GM21529 (cell line): Measurements from ENCODE around the gene PIP5K1C.

Source experiments
- ATAC-seq: cut with Tn5 transposase; IDR thresholded peaks from one replicate; pipeline ENCODE4 v1.9.1; 2021; ENCODE audit not compliant: unreplicated experiment

Gene PIP5K1C

DNA sequence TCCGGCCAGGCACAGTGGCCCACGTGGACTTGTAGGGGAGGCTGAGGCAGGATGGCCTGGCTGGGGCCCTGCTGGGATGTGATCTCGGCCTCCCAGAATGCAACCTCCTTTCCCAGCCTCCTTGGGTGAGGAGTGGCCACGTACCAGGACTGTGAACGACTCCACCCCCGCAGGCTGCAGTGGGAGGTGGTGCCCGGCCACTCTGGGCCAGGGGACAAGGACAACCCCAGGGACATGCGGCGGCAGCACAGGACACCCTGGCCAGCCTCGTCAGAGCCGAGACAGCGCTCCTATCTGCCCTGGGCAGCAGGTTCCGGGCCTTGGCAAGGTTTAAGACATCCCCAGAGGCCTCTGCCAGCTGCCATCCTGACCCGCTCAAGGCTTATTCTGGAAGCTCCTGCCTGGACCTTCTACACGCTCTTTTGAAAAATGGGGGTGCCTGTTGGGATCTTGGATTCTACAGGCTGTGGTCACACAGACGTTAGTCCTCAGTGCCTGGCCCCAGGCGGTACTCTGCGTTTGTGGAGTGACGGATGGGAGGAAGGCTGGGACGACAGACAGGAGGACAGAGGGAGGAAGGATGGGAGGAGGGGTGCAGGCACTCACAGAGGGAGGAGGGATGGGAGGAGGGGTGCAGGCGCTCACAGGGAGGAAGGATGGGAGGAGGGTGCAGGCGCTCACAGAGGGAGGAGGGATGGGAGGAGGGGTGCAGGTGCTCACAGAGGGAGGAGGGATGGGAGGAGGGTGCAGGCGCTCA lies 53.8 kb downstream of the PIP5K1C start:
- ATAC-seq = no peak

DNA sequence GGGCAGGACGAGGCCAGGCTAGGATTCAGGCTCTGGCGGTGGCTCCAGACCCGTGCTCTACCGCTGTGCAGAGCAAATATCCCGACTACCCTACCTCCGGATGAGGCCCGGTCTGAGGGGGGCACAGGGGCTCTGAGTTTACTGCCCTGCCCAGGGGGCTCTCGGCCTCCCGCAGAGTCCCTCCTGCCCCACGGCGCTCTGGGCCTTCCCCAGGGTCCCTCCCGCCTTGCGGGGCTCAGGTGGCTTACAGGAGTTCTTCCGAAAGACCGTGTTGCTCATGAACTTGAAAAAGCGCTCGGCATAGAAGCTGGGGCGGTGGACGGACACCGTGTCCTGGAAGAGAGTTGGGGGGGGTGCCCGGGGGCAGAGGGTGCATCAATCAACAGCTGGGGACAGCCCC lies 54.5 kb downstream of the PIP5K1C start:
- ATAC-seq = no peak

DNA sequence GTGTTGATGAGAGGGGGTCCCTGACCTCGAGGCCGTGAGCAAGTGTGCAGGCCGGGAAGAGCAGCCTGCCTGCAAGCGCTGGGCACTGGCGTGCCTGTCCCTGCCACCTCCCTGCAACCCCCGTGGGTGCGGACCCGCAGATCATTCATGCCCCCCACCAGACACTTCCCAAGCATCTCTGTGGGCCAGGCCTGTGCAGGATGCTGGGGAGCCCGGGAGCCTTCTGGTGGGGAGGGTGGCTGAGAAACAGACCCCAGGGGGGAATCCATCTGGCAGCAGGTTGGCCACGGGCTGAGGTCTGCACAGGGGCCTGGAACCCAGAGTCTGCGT lies 55.2 kb downstream of the PIP5K1C start:
- no peak for ATAC-seq

DNA sequence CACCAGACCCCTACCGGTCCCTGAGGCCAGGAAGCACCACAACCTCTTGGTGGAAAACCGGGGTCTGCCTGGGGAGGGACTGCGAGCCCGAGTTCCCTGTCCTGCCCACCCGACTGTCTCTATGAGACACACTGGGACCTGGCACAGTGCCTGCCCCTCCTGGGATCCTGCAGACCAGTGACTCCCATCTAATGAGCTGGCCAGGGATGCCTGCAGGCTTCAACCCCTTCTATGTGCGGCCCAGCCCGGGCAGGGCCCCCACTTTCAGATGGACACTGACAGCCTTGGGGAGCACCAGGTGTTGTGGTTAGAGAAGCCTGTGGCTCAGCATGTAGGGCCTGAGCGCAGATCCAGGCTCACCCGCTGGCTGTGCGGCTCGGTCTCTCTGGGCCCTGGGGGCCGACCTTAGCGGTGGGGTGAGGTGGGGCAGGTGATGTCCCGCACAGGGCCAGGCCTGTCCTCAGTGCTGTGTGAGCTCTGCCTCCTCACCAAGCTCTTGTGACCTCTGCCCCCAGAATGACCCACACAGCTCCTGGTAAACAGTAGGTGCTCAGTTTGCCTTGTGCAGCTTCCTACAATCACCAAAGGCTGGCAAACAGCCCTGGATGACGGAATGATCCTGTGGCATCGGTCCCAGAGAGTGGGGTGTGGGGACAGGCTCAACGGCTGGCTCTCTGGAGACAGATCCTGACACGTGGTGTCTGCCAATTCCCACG lies 55.8 kb downstream of the PIP5K1C start:
- no peak for ATAC-seq

DNA sequence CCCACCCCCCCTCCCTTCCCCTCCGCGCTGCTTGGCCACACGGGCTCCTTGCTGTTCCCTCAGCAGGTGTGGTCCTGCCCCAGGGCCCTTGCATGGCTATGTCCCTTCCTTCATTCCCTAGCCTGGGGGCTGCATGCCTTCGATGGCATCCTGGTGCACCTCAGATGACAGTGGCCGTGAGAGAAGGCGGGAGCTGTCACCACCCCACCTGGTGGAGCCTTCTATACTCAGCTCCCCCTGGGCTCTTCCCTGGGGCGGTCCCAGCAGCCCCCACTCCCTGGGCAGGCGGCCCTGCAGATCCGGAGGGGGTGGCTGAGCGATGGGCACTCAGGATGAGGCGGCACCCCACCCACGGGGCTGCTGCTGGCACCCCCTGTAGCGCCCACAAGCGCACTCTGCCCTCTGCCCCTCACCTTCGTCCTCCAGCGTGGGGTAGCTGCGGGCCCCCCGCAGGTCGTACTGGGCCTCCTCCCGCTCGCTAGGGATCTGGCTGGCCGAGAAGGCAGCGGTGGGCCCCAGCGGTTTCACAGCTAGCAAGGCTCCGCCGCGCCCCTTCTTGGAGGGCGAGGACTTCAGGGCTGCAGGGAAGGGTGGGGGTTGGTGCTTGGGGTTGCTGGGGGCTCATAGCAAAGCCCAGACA lies 56.5 kb downstream of the PIP5K1C start:
- ATAC-seq = no peak

DNA sequence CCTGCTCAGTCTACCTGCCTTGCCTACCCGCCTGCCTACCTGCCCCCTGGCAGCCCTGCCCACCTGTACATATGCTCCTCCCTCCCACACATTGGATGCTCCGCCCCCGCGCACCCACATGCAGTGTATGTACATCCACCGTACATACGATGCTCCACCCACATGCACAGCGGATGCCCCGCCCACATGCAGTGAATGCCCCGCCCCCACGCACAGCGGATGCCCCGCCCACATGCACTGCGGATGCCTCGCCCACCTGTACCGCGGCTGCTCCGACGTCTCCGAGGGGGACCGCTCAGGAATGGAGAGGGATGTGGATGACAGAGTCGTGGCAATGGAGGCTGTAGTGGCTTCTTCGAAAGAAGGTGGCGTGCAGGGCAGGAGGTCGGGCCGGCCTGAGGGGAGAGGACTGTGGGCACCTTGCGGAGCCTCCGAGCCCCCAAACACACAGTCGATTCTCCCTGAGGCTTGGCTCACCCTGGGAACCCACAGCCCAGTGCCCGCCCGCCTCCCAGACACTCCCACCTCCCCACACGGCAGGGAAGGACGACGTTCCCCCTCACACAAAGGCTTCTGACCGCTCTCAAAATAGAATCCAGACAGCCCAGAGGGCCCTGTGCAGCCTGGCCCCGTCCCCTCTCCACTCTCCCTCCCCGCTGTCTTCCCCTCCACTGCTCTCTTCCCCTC lies 57.1 kb downstream of the PIP5K1C start:
- no peak for ATAC-seq

DNA sequence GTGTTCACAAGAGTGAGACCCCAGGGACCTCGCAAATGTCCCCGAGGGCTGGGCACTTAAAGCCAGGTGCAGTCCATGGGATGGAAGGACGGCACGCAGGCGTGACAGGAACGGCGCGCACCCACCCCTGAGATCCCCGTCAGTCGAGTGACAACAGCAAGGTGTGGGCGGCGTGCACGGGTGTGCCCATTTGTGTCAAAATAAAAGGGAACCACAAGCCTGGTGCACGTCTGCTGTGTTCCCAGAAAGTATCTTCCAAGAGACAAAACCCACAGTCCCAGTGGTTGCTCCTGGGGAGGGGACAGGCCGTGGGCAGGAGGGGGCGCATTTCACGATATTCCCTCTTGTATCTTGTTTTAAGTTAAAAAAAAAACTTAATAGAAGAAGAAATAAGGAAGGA lies 58.0 kb downstream of the PIP5K1C start:
- ATAC-seq = no peak

DNA sequence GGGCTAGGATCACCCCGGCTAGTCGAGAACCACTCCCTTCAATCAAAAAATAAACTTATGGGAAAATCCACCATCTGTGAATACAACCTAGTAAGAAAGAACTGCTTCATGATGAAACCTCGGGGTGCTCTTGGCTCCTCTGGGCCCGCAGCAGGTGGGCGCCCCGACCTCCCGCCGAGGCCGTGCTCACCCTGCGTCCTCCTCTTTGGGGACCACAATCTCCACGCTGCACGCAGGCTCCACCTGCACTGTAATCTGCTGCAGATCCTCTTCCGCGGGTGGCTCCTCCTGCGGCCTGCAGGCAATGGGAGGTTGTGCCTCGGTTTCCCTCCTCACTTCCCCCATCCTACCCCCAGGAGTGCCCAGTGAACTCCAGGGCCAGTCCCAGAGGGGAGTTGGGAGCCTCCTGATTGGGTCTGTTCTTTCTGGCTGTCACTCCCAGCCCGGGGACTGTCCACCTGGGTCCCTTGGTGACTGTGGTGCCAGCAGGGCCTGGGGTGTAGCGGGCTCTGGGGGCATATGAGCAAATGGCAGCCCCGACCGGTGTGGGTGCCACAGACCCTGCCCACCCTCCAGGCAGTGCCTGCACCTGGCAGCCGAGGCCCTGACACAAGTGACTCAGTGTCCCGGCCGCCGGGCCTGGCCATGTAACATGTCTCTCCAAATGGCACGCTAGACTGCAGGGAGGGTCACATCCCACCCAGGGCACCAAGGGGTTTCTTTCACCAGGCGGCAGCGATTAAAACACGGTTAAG lies 58.6 kb downstream of the PIP5K1C start:
- no peak for ATAC-seq

DNA sequence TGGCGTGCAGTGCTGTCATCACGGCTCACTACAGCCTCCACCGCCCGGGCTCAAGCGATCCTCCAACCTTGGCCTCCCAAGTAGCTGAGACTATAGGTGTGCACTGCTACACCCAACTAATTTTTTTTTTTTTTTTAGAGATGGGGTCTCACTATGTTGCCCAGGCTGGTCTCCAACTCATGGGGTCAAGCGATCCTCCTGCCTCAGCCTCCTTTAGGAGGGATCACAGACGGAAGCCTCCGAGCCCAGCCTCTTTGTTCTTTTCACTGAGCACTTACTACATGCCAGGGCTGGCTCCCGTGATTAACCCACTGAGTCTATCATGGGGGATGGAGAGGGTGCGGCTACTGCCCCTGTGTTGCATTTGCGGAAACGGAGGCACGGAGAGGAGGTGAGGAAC lies 60.8 kb downstream of the PIP5K1C start:
- no peak for ATAC-seq

DNA sequence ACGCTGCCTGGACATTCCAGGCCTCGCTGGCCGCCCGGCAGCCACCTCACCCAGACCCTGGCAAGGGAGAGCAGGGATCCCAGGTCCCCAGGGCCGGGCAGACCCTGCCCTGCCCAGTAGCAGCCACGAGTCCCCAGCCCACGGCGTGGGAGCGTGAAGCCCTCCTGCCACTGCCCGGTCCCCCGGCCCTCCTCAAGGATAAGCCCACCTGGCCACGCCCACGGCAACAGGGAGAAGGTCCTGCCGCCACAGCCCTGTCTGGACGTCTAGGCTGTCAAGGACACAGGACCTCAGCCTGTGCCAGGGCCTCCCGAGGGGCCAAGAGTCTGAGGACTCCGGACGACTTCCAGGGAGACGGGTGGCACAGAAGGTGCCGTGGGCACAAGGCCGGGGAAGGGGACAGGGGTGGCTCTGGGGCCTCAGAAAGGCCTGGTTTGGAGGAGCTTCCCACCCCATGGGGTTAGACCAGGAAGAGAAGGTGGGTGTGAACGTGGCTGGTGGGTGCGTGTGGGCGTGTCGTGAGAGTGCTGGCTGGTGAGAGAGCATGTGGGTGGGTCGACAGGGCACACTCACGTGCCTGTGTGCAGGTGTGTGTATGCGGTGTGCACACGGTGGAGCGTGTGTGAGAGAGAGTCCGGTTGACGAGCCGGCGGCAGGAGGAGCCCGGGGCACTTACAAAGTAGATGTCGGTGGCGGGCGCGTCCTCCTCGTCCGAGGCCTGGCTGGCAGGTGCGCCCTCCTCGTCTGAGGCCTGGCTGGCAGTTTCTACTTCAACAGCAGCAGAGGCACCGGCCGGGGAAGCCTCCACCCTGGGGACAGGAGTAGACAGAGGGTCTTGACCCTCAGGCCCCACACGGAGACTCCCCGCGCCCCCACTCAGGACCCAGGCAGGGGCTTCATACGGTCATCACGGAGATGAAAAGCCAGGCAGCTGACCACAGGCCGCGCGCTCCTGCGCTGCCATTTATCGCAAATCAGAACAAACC lies 61.8 kb downstream of the PIP5K1C start:
- no peak for ATAC-seq

DNA sequence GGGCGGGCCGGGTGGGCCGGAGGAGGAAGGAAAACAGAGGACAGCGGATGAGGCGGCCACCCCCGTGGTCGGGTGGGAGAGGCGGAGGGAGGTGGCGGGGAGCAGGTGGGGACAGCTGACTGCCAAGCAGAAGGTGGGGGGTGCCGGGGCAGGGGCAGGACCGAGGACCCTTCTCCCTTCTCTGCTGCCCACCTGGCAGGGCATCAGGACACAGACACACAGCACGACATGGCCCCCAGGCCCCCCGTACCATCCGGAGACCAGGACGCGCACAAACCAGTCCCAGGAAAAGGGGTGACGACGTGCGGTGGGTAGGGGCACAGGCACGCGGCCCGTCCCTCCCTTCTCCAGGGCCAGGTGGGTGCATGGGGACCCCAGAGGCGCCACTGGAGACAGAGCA lies 62.6 kb downstream of the PIP5K1C start:
- ATAC-seq = no peak

DNA sequence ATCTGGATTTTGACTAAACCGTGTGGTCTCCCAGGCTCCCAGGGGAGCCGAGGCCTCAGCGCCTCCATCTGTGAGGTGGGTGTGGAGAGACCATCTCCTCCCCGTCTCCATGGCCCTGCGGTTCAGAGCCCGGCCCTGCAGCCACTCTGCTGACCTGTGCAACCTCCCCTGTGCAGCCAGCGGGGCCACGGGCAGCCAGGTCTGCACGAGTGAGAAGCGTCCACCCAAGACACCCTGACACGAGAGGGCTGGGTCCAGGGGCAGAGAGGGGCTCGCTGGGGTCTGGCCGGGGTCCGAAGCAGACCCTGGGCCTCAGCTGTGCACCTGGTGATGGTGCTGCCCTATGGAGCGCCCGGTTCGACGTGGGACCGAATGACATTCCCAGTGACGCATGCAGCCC lies 63.3 kb downstream of the PIP5K1C start:
- no peak for ATAC-seq

DNA sequence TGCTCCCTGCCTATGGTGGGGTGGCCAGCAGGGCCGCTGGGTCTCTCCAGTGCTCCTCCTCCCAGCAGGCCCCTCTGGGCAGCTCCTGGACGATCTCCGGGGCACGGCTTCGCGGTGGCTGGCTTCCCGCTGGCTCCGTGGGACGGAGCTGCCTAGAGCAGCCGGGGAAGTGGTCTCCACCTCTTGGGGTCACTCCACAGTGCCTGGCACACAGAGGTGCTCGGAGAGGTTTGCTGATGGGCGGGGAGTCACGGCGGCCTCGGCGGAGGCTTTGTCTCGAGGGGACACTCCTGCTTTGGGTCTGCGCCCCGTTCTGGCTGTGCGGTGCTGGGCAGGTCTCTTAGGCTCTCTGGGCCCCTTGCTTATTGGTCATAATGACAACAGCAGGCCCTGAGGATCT lies 63.8 kb downstream of the PIP5K1C start:
- no peak for ATAC-seq

DNA sequence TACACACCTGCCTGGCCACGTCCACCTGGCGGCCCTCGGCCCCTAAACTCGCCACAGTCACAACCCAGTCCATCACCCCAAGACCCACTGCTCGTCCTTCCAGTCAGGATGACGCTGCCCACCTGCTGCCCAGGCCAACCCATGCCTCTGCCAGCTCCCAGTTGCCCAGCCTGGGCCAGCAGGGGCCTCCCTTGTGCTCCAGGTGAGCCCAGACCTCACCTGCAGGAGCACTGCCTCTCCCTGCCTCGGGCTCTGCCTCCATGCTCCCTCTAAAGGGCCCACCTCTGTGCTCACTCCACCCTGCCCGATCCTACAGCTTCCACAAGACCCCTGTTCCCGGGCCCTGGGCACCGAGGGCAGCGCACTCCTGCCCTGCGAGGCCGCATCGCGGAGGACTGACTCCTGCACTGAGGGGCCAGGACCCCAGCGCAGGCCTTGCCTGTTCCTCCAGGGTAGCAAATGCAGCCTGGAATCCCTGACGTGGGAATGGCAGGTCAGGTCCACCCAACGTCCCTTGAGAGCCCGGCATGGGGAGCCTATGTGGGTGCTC lies 65.7 kb downstream of the PIP5K1C start:
- no peak for ATAC-seq

DNA sequence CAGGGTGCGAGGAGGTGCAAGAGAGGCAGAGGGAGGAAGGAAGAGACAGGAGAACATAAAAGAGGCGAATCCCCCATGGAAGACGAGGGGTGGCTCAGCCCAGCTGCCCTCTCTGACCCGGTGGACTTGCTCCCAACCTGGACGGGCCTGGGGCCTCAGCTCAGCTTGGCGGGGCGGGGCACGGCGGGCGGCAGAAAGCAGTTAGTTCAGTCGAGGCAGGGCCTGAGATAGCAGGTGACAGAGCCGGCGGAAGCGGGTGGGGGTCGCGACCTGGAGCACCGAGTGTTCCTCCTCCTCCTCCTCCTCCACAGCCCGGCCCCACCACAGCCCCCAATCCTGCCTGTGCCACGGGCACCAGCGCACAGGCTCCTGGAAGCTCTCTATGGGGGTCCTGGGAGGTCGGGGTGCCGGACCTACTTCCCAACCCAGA lies 66.7 kb downstream of the PIP5K1C start:
- ATAC-seq = no peak

DNA sequence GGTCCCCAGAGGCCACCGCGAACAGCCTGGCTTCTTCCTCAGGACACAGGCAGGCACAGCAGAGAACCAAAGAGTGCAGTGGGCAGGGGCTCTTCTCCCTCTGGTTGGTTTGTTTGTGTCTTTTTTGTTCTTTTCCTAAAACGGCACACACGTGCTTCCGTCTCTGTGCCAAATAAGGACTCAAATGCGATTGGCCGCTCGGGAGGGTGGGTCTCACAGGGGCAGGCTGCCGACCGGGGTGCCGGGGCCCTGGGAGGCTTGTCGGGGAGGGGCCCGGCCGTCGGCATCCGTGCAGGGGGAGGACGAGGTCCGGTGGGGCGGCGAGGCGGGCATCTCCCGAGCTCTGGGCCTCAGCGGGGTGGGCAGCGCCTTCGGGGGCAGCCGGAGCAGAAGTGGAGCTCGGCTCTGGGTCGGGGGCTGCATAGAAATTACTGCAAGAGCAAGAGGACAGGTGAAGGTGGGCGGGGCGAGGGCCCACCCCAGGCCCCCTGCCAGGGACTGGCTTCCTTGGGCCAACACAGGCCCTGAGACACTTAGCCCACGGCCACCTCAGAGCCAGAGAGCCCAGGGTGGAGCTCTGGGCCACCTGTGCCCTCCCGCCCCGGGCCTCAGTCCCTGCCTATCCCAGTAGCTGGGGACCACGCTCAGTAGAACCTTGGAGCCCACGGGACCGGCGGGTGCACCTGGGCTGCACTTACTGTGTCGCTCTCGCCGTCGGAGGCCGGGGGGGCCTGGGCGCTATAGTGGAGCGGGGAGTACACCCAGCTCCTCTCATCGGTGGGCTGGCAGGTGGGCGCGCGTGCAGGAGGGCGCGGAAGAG lies 67.3 kb downstream of the PIP5K1C start:
- ATAC-seq = no peak

DNA sequence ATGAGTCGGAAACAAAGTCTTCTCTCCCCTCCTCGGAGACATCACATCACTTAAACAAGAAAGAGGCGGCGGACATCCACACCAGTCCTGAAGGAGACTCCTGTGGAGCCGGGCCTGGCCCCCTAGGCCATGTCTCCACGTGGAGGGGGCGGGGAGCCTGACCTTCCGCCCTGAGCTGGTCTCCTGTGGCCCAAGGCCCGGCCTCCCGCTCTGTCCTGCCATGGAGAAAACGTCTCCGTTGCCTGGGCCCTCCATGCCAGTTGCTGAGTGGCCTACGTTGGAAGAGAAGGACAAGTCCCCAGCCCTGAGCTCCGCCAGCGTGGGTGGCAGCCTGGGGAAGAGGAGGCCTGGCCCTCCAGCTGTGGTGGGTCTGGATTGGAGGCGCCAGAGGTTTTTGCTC lies 68.2 kb downstream of the PIP5K1C start:
- no peak for ATAC-seq

DNA sequence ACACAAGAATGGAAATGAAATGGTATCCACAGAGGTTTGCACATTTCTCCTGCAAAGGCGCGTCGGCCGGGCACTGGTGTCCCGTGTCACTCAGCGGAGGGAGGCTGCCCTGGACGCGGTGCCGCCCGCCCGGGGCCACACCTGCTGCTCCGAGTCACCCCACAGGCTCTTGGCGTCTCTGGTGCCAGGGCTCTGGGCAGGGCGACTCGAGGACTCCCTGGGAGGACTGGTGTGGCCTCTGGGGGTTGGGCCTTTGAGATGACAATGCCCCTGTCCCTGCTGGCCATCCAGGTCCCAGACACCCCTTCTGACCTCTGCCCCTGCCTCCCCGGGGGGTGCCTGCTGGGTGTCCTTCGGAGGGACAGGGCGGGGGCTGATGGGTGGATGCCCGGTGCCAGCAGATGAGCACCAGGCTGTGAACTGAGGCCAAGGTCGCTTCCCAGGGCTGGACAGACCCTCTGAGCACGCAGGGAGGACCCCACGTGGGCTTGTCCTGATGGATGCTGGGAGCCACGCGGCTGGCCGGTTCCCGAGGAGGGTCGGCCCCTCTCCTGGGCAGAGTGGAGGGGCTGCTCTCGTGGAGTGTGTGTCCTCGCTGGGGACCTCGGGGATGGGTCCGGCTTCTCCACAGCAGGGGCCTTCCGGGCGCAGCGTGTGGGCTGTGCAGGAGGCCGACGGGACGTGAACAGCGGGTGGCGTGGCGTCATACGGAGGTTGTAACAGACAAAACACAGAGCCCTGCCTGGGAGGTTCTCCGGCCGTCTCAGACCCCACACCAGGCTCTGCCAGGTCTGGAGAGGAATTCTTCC lies 69.0 kb downstream of the PIP5K1C start:
- ATAC-seq = no peak
